Stimulated activated CD4-positive, alpha-beta T cell treated with anti-CD3 and anti-CD28 coated beads, TNF-alpha, amount 100 ng/mL, for 4 hours (primary cell): ENCODE measurements around the gene TMEM92.
"Not testable (repeated sequence)": the region's sequence is repeated elsewhere in the genome, so short reads cannot be mapped to it uniquely, and the experiment has no call there.

Source experiments
- DNase-seq, 3 experiments: peaks; one replicate each; pipeline ENCODE4 v3.0.0-alpha.2; 2020; ENCODE audit warnings: low read depth in 3 of 3

Gene TMEM92

GRCh38 chr17:50301891-50302584 lies 27.8 kb downstream of the TMEM92 start:
- no peak for DNase-seq

- no peak for DNase-seq
Observed at GRCh38 chr17:50303051-50303450, 28.8 kb downstream of the TMEM92 start.

DNA sequence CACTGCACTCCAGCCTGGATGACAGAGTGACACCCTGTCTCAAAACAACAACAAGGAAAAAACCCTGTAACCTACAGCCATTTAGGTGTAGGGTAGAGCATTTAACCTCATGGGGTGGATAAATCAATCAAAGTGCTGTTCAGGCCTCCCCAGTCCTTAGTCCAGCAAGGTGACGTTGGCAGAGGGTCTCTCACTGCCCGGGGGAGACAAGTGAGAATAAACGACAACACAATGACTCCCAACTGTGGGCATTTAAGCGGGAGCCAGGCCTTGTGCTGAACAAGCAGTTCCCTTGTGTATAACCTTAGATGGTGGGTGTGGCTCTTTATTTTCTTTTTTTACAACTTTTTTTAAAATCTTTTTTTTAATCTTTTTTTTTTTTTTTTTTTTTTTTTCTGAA lies 29.3 kb downstream of the TMEM92 start:
- DNase-seq: no peak

- no peak for DNase-seq
Observed at GRCh38 chr17:50304781-50305404, 30.6 kb downstream of the TMEM92 start.

GRCh38 chr17:50307654-50308053 lies 33.4 kb downstream of the TMEM92 start:
- DNase-seq: no peak

DNA sequence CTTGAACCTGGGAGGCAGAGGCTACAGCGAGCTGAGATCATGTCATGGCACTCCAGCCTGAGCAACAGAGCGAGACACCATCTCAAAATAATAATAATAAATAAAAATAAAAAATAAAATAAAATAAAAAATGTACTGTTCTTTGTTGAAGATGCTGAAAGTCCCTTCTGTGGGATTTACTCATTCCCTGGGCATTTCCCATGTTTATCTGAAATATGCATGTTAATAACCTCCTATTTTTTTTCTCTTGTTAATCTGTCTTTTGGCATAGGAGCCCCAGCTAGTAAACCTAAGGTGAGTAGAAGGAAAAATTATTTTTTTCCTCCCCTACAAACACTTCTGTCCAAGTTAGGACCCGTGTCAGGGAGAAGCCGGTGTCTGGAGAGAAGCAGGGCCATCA lies 34.4 kb downstream of the TMEM92 start:
- DNase-seq: no peak

DNA sequence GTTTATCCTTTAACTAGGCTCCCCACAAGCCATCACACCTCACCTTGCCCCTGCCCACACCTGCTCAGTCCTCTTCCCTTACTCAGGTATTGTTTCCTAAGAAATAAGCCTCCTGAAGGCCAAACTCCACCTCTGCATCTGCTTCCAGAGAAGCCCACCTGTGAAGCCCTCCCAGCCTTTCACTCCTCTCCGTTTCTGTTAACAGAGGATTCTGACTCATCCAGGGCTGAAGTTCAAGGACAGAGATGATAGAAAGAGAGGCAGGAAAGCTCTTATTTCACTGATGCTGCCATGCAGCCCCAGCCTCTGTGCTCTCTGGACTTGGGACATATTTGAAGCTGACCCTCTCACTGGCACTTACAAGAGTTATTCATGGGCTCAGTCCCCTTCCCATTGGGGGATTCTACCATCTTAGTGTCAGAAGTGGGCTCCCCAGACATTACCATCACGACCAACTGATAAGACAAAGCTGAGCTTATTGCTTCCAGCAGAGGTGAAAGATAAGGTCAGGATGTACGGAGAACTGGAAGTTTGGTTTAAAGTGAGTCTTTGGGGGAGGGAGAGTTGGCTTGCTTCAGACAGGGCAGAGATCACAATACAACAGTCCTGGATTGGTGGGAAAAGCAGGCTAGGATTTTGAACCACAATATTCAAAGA lies 36.3 kb downstream of the TMEM92 start:
- no peak for DNase-seq

DNA sequence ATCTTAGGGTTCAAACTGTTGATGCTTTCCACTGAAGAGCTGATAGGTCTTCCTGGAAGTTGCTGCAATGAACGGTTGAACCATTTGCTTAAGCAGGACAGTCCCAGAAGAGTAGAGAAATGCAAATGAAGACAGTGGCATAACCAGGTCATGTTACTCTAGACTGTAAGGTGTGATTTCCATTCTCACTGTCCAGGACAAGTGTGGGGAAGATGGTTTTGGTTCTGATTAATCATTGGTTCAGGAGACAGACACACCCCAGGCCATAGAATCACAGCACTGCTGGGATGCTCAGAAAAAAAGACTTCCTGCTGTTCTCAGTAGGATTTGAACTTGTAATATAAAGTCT lies 36.8 kb downstream of the TMEM92 start:
- DNase-seq: no peak

DNA sequence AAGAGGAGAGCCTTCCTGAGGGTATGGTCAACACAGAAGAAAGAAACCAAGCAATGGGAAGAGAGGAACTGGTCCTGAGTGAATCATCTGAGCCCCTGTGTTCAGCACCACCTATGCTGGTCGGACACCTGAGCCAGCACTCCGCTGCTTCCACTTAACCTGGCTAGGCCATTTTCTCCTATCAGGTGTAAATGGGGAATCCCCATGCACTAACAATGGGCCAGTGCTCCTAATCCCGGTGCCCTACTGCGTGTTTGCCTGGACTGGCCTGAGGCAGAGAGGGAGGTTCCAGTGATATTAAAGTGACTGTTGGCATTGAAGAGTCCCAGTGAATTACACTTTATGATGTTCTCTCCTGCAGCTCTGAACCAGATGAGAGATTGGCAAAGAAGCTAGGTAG lies 37.2 kb downstream of the TMEM92 start:
- no peak for DNase-seq

GRCh38 chr17:50312308-50312707 lies 38.0 kb downstream of the TMEM92 start:
- no peak for DNase-seq

- no peak for DNase-seq
Observed at GRCh38 chr17:50314456-50315011, 40.3 kb downstream of the TMEM92 start.

GRCh38 chr17:50316016-50316587 lies 41.8 kb downstream of the TMEM92 start:
- no peak for DNase-seq

- not testable (repeated sequence) for DNase-seq
Observed at GRCh38 chr17:50316660-50317059, 42.4 kb downstream of the TMEM92 start.

GRCh38 chr17:50317121-50317520 lies 42.9 kb downstream of the TMEM92 start:
- DNase-seq: no peak

DNA sequence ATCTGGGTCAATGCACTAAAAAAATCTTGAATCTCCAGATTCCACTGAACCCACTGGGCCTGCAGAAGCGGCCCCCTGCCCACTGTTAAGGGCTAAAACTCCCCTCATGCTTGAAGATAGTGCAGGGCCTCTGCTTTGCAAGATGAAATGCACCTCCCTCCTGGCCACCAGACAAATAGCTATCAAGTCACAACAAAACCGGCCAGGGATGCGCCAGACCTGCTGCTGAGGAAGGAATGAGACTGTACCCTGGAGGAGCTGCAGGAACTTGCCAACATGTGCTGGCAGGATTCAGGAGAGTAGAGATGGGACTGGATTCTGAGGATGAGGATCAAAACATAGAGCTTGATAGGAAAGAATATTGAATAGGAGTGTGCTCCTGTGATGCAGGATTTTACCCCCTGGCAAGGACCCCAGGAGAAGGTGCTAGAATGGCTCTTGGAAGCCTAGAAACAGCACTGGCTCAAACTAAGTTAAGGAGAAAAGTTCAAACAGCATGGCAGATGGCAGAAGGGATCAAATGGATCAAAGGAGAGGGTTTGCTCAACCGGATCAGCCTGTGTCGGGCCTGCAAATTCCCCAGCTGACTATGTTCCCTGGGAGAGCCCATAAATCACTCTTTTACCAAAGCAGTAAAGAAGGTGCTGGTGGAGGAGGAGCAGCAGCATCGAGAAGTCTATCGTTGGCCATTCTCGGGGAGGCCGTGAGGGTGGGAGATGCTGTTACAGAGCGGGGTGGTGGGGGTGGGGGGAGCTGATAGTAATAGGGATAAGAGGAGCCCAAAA lies 44.4 kb downstream of the TMEM92 start:
- no peak for DNase-seq

- DNase-seq: no peak
Observed at GRCh38 chr17:50319306-50320004, 45.2 kb downstream of the TMEM92 start.

DNA sequence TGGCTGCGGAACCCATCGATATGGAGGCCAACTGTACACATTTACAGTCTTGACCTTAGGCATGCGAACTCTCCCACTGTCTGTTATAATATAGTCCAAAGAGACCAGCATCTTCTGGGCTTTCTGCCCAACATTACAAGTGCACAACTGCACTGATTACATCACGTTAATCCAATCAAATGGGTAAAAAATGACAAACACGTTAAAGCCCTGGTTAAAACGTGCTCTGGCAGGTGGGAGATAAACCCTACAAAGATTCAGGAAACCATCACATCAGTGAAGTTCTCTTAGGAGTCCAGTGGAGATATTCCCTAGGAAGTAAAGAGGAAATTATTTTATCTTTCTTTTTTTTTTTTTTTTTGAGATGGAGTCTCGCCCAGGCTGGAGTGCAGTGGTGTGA lies 48.0 kb downstream of the TMEM92 start:
- DNase-seq: no peak

DNA sequence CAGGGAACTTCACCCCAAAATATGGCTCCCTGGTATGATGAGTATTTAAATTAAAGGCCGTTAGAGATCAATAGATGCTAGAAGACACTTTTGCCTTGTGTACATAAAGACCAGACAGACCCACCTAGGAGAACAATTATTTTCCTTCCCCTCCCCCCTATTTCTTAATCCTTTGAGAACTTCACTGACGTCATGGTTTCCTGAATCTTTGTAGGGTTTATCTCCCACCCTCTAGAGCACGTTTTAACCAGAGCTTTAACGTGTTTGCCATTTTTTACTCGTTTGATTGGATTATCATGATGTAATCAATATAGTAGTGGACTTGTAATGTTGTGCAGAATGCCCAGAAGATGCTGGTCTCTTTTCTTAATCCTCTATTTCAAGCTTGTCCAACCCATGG lies 48.8 kb downstream of the TMEM92 start:
- DNase-seq: no peak

GRCh38 chr17:50325906-50326305 lies 51.6 kb downstream of the TMEM92 start:
- no peak for DNase-seq

DNA sequence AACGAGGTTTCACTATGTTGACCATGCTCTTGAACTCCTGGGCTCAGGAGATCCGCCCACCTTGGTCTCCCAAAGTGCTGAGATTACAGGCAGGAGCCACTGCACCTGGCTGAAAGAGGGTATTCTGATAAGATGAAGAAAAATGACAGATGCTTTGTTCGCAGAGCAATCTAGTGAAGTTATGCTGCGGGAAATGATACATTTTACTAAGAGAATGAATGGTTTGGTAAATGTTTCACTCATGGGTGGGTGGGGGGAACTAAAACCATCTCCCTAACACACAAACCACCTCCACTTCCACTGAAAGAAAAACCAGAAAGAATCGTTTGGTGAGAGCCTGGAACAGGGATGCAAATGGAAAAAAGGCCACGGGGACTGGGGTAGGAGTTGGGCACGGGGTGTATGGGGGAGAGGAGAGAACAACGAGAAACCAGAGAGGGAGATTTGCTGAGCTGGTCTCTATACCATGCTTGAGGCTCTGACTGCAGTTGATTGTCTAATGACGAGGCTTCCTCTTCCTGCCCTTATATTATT lies 52.6 kb downstream of the TMEM92 start:
- DNase-seq: no peak
